Neural progenitor cell (in vitro differentiated cells): ENCODE results near the gene SLC35B3.

Experiments
- CTCF ChIP-seq: fragments of 200-600 bp; sonication (generic); IDR thresholded peaks from 2 replicates; pipeline ENCODE4 v1.5.1; 2017; ENCODE audit warnings: antibody characterized with exemption, mild to moderate bottlenecking
- EZH2 ChIP-seq: fragments of 200-600 bp; sonication (generic); IDR thresholded peaks from 2 replicates; pipeline ENCODE4 v1.6.1; 2017; ENCODE audit warnings: antibody characterized with exemption, mild to moderate bottlenecking, moderate library complexity

GRCh38 chr6:8483650-8484049 lies 48.3 kb upstream of the SLC35B3 start:
- TF ChIP-seq CTCF (no peak), EZH2 (no peak)
